ENCODE data around the gene FAT3. TPM values are rescaled to one million over a fixed set of nuclear protein-coding genes. Genes with fewer than 3 reads are reported as not detected.

Gene FAT3
- total RNA-seq (1 to 10 TPM; 1.2 to 1.3 TPM), polyA plus RNA-seq (under 1 TPM; 0.06 to 0.08 TPM)

DNA sequence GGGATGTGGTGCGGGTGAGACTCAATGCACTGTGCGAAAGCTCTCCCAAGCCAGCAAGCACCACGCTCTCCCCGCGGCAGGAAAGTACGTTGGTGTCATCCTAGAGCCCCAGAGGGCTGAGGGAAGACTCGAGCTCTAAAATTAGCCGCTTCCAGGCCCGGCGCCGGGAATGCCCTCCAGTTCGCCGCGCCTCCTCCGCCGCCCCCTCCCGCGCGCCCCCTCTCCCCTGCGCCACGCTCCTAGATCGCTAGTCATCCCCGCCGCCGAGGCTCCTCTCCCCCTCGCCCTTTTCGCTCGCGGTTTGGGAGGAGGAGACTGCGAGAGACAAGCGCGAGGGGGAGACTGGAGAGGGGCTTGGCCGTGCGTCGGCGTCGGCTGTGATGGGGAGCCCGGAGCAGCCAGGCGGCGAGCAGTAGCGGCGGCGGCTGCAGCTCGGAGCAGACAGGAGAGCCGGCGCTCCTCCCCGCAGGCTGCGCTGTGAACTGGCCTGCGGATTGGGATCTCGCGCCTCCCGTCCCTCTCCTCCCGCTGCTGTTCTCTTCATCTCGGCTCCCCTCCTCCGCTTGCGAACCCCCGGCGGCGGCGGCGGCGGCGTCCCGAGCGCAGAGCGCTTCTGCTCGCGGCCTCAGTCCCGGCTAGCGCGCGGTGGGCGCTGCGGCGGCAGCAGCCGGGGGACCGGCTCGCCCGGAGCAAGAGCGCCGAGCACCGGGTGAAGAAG is at the start of gene FAT3:
FAT3 (plus strand) TSS at position 412 of the 718 bp plus-strand sequence. CDS start 127,295 bp downstream, outside the sequence.
- DNase-seq (ENCODE audit: low spot score) = no peak
- peaks cover 0 to 10% (median 8%) of the 10 kb centered on the region in 4 donors for H3K27me3 ChIP-seq (ENCODE audit: control insufficient read depth in 4 of 4, insufficient read depth in 4 of 4, low read length in 3 of 4)

GRCh38 chr11:92179017-92179670 is 45.5 kb upstream of the FAT3 start:
- H3K9ac ChIP-seq (ENCODE audit: low read depth in 1 of 2, low read length in 2 of 2) = no peak overlapping the region
- H3K36me3 ChIP-seq (ENCODE audit: control insufficient read depth in 4 of 4, insufficient read depth in 3 of 4, low read depth in 1 of 4, low read length in 3 of 4) = peaks cover 0 to 2% (median 0%) of the 10 kb centered on the region in 4 donors
- peaks cover 0 to 2% (median 0%) of the 10 kb centered on the region in 4 donors for H3K27me3 ChIP-seq (ENCODE audit: control insufficient read depth in 4 of 4, insufficient read depth in 4 of 4, low read length in 3 of 4)
- DNase-seq (ENCODE audit: low spot score) = no peak
- WGBS = 80% methylated on average over 2 of the region's 2 CpGs
- no peaks in the 10 kb centered on the region for H3K9me3 ChIP-seq (ENCODE audit: control insufficient read depth in 4 of 4, low read length in 3 of 4)
- no peak overlapping the region for H3K4me3 ChIP-seq (ENCODE audit: low read depth in 1 of 3, low read length in 3 of 3)
- no peak overlapping the region for H3K27ac ChIP-seq (ENCODE audit: low read depth in 1 of 2, low read length in 2 of 2)
- H3K4me1 ChIP-seq (ENCODE audit: control insufficient read depth in 4 of 4, insufficient read depth in 4 of 4, low read length in 3 of 4) = no peaks in the 10 kb centered on the region
- TF ChIP-seq, protein P1, sequence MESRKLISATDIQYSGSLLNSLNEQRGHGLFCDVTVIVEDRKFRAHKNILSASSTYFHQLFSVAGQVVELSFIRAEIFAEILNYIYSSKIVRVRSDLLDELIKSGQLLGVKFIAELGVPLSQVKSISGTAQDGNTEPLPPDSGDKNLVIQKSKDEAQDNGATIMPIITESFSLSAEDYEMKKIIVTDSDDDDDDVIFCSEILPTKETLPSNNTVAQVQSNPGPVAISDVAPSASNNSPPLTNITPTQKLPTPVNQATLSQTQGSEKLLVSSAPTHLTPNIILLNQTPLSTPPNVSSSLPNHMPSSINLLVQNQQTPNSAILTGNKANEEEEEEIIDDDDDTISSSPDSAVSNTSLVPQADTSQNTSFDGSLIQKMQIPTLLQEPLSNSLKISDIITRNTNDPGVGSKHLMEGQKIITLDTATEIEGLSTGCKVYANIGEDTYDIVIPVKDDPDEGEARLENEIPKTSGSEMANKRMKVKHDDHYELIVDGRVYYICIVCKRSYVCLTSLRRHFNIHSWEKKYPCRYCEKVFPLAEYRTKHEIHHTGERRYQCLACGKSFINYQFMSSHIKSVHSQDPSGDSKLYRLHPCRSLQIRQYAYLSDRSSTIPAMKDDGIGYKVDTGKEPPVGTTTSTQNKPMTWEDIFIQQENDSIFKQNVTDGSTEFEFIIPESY (IDR thresholded peaks at IDR 0.05) = no peak
- TF ChIP-seq RXRA (IDR thresholded peaks at IDR 0.05) (no peak), GABPA (IDR thresholded peaks at IDR 0.05 in 1 of 2, conservative IDR thresholded peaks at IDR 0.05 in 1 of 2) (no peak), EGR1 (IDR thresholded peaks at IDR 0.05; ENCODE audit: low read depth in 2 of 2) (no peak)

More for the DNA sequence above, at the start of gene FAT3:
- Histone ChIP-seq H3K27ac (ENCODE audit: low read depth in 1 of 2, low read length in 2 of 2) (no peak within 1 kb of the TSS), H3K4me1 (ENCODE audit: control insufficient read depth in 4 of 4, insufficient read depth in 4 of 4, low read length in 3 of 4) (peaks cover 9 to 22% (median 13%) of the 10 kb centered on the region in 4 donors), H3K9ac (ENCODE audit: low read depth in 1 of 2, low read length in 2 of 2) (no peak within 1 kb of the TSS), H3K36me3 (ENCODE audit: control insufficient read depth in 4 of 4, insufficient read depth in 3 of 4, low read depth in 1 of 4, low read length in 3 of 4) (no peaks in the 10 kb centered on the region), H3K9me3 (ENCODE audit: control insufficient read depth in 4 of 4, low read length in 3 of 4) (peaks cover 0 to 3% (median 2%) of the 10 kb centered on the region in 4 donors), H3K4me3 (ENCODE audit: low read depth in 1 of 3, low read length in 3 of 3) (peak within 1 kb of the TSS in 2 of 3 donors; percentile 11 to 27)
- TF ChIP-seq JUND (IDR thresholded peaks at IDR 0.05) (no peak), HNF4G (IDR thresholded peaks at IDR 0.05) (no peak), REST (IDR thresholded peaks at IDR 0.05) (no peak), EGR1 (IDR thresholded peaks at IDR 0.05; ENCODE audit: low read depth in 2 of 2) (no peak), FOXA1 (IDR thresholded peaks at IDR 0.05) (no peak), ATF3 (IDR thresholded peaks at IDR 0.05) (no peak)
- 3% methylated on average over 82 of the region's 82 CpGs for WGBS

DNA sequence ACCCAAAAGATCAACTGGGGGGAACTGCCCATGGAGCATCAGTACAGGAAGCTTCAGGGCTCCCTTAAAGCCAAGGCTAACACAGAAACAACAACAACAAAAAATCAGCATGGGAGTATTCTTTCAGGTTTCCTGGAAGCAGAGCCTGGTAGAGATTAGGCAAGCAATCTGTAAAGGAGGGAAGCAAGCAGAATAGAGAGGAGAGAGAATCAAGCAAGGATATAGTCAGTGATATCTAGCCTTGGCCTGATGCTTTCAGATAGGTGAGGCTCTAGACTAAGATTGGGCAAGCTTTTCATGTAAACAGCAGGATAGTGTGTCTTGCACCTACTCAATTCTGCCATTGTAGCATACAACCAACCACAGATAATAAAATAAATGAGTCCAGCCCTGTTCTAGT is 44.4 kb upstream of the FAT3 start:
- DNase-seq (ENCODE audit: low spot score) = no peak
- H3K4me1 ChIP-seq (ENCODE audit: control insufficient read depth in 4 of 4, insufficient read depth in 4 of 4, low read length in 3 of 4) = no peaks in the 10 kb centered on the region
- no peak for TF ChIP-seq EGR1 (IDR thresholded peaks at IDR 0.05; ENCODE audit: low read depth in 2 of 2)
- no peak for TF ChIP-seq HNF4G (IDR thresholded peaks at IDR 0.05)
- TF ChIP-seq REST (IDR thresholded peaks at IDR 0.05) = no peak
- TF ChIP-seq JUND (IDR thresholded peaks at IDR 0.05) = no peak
- TF ChIP-seq TAF1 (conservative IDR thresholded peaks at IDR 0.05) = no peak
- TF ChIP-seq ATF3 (IDR thresholded peaks at IDR 0.05) = no peak
- H3K9me3 ChIP-seq (ENCODE audit: control insufficient read depth in 4 of 4, low read length in 3 of 4) = no peaks in the 10 kb centered on the region
- no peak overlapping the region for H3K9ac ChIP-seq (ENCODE audit: low read depth in 1 of 2, low read length in 2 of 2)
- no peak overlapping the region for H3K27ac ChIP-seq (ENCODE audit: low read depth in 1 of 2, low read length in 2 of 2)
- peaks cover 0 to 2% (median 0%) of the 10 kb centered on the region in 4 donors for H3K27me3 ChIP-seq (ENCODE audit: control insufficient read depth in 4 of 4, insufficient read depth in 4 of 4, low read length in 3 of 4)
- peaks cover 0 to 2% (median 0%) of the 10 kb centered on the region in 4 donors for H3K36me3 ChIP-seq (ENCODE audit: control insufficient read depth in 4 of 4, insufficient read depth in 3 of 4, low read depth in 1 of 4, low read length in 3 of 4)
- H3K4me3 ChIP-seq (ENCODE audit: low read depth in 1 of 3, low read length in 3 of 3) = no peak overlapping the region
